ENCODE measurements around the gene AOC1. TPM values are rescaled to one million over a fixed set of nuclear protein-coding genes. Genes with fewer than 3 reads are reported as not detected.

Gene AOC1
- total RNA-seq, 2 donors from 2014 or later = not detected

GRCh38 chr7:150862356-150862755 is 10.0 kb downstream of the AOC1 start:
- no peak overlapping the region for H3K4me3 ChIP-seq
- no peaks in the 10 kb centered on the region for H3K9me3 ChIP-seq
- TF ChIP-seq CTCF (IDR thresholded peaks at IDR 0.05) = no peak
- H3K27ac ChIP-seq = no peak overlapping the region
- H3K36me3 ChIP-seq = no peaks in the 10 kb centered on the region
- no peaks in the 10 kb centered on the region for H3K4me1 ChIP-seq
- H3K27me3 ChIP-seq = no peaks in the 10 kb centered on the region
- no peak for DNase-seq (ENCODE audit: low spot score)

- H3K27ac ChIP-seq = no peak overlapping the region
- H3K4me1 ChIP-seq = no peaks in the 10 kb centered on the region
- H3K9me3 ChIP-seq = no peaks in the 10 kb centered on the region
- no peak for TF ChIP-seq CTCF (IDR thresholded peaks at IDR 0.05)
- no peak overlapping the region for H3K4me3 ChIP-seq
- H3K27me3 ChIP-seq = no peaks in the 10 kb centered on the region
- DNase-seq (ENCODE audit: low spot score) = no peak
- no peaks in the 10 kb centered on the region for H3K36me3 ChIP-seq
These were observed 11.6 kb downstream of the AOC1 start for GRCh38 chr7:150863946-150864345.

- no peaks in the 10 kb centered on the region for H3K9me3 ChIP-seq
- H3K4me1 ChIP-seq = no peaks in the 10 kb centered on the region
- no peak overlapping the region for H3K27ac ChIP-seq
- H3K27me3 ChIP-seq = no peaks in the 10 kb centered on the region
- no peak for DNase-seq (ENCODE audit: low spot score)
- no peaks in the 10 kb centered on the region for H3K36me3 ChIP-seq
- no peak for TF ChIP-seq CTCF (IDR thresholded peaks at IDR 0.05)
- no peak overlapping the region for H3K4me3 ChIP-seq
These were observed 14.7 kb downstream of the AOC1 start for GRCh38 chr7:150866932-150867564.

GRCh38 chr7:150867605-150868004 is 15.3 kb downstream of the AOC1 start:
- Histone ChIP-seq H3K4me3 (no peak overlapping the region), H3K4me1 (no peaks in the 10 kb centered on the region), H3K27ac (no peak overlapping the region), H3K27me3 (no peaks in the 10 kb centered on the region), H3K9me3 (no peaks in the 10 kb centered on the region), H3K36me3 (no peaks in the 10 kb centered on the region)
- no peak for DNase-seq (ENCODE audit: low spot score)
- no peak for TF ChIP-seq CTCF (IDR thresholded peaks at IDR 0.05)

- DNase-seq (ENCODE audit: low spot score) = no peak
- Histone ChIP-seq H3K27ac (no peak overlapping the region), H3K27me3 (no peaks in the 10 kb centered on the region), H3K36me3 (no peaks in the 10 kb centered on the region), H3K9me3 (no peaks in the 10 kb centered on the region), H3K4me3 (no peak overlapping the region), H3K4me1 (no peaks in the 10 kb centered on the region)
- TF ChIP-seq CTCF (IDR thresholded peaks at IDR 0.05) = no peak
These were observed 17.1 kb downstream of the AOC1 start for GRCh38 chr7:150869467-150869866.

GRCh38 chr7:150871601-150872000 is 19.3 kb downstream of the AOC1 start:
- Histone ChIP-seq H3K9me3 (no peaks in the 10 kb centered on the region), H3K27me3 (no peaks in the 10 kb centered on the region), H3K27ac (no peak overlapping the region), H3K4me1 (no peaks in the 10 kb centered on the region), H3K4me3 (no peak overlapping the region), H3K36me3 (no peaks in the 10 kb centered on the region)
- TF ChIP-seq CTCF (IDR thresholded peaks at IDR 0.05) = no peak
- no peak for DNase-seq (ENCODE audit: low spot score)

Data from right atrium auricular region (tissue), 2 donors.